ENCODE results near the gene THTPA.

The THTPA gene, protein sequence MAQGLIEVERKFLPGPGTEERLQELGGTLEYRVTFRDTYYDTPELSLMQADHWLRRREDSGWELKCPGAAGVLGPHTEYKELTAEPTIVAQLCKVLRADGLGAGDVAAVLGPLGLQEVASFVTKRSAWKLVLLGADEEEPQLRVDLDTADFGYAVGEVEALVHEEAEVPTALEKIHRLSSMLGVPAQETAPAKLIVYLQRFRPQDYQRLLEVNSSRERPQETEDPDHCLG

DNA sequence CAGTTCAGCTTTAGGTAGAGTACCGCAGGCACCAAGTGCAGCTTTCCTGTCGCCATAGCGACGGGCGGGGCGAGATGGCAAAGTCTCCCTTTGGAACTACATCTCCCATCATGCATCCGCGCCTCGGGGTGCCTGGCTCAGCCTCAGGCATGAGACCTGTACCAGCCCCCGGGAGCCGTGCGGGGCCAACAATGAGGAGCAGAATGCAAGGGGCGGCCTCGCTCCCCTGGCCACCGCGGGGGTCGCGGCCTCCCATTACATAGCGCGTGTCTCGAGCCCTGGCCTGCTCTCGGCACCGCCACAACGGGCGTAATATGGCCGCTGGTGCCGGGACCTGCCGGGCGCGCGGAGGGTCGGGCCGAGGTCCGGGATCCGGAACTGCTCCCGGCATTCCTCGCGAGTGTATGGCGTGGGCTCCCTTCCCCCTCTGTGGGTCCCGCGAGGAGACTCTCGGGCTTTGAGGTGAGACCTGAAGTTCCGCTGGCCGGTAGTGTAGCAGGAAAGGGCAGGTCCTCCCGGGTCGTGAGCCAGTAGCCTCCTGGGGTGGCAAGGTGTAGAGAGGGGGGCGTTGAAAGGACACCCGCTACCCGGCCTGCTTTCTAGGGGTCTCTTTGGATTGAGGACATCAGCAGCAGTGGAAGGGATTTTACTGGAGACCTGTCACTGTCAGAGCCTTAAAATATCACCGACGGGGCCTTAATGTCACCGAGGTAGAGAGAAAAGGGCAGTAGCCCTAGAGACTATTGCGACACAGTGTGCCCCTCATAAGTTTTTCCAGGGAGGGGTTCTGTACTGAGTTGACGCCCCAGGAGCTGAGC is at the start of gene THTPA:
TSS of gene THTPA (plus strand) at position 390 of the 818 bp plus-strand sequence. CDS start 487 bp downstream, outside the sequence.
- DNase-seq (ENCODE audit: low spot score) = peak; percentile 93

DNA sequence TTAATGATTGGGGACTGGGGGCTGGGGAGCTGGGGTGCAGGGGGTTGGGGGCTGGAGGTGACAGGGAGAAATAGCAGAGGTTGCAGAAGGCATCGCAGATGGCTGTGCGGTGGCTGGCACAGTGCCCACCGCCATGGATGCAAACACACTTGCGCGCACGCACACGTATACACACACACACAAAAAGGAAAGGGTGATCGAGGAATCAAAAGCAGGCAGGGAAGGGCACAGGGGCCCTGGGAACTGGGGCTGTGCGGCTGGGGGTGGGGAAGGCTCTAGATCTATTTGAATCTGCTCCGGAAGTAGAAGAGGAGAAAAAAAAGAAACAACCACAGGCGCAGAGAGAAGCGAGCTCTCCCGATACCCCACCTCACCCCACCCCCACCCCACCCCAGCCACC is 43.9 kb upstream of the THTPA start:
- no peak for DNase-seq (ENCODE audit: low spot score)

DNA sequence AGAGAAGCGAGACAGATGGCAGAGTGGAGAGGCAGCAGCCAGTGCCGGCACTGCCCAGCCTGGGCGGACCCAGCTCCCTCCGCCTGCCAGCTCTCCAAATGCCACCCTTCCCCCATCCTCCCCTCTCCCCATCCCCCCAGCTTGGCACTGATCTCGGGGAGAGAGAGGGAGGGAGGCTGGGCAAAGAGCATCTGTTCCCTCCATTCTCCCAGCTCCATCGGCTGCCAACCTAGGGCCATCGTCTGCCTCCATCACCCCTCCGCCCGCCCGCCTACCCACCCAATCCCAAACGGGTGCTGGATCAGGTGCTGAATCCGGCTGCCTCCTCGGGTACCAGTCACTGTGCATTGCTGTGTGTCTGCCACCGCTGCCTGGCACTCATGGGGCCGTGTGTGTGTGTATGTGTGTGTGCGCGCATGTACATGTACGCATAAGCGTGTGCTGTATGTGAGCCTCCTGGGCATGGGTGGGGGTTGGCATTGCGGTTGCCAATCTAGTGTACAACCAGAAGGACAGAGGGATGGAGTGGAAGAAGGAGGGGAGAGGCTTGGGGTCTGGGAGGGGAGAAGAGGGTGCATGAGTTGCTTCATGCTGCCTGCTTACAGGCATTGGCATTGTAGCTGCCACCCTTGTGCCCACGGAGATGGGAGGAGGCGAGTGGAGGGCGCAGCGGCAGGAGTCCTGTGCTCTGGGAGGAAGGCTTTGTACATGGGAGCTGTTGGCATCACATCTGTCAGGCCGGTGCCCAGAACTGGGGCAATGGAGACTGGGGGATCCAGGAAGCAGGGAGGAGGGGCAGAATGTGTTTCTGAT is 42.9 kb upstream of the THTPA start:
- no peak for DNase-seq (ENCODE audit: low spot score)

DNA sequence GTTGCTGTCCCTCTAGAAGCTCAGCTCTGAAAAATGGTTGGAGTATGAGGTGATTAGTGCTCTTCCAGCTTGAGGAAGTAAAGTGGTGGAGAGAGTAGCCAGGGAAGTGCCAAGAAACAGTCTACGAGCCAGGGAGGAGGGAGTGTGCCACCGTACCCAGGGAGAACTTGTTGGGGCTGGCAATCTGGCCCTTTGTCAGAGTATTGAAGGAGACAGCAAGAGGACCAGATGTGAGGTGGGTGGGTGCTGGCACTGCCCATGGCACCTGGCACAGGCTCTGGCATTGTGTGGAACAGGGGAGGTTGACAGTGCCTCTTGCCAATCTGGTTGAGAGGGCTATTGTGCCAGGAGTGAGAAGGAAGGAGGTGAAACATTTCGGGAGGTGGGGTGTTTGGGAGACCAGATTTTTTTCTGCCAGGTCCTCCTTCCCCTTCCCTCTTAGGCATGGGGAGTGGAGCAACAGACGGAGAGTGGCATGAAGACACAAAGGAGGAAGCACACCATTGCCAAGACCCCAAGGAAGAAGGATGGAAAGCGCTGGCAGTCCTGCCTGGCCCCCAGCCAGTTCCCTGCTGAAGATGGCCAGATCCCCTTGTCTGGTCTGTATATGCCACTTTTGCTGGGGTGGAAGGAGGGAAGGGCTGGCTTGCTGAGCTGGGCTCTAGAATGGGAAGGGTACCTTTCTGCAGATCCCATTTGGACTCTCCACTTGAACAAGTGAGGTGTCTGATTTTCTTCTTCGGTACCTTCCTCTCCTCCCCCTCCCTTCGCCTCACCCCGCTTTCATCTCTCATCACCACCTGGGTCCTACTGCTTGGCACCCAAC is 42.0 kb upstream of the THTPA start:
- DNase-seq (ENCODE audit: low spot score) = no peak

DNA sequence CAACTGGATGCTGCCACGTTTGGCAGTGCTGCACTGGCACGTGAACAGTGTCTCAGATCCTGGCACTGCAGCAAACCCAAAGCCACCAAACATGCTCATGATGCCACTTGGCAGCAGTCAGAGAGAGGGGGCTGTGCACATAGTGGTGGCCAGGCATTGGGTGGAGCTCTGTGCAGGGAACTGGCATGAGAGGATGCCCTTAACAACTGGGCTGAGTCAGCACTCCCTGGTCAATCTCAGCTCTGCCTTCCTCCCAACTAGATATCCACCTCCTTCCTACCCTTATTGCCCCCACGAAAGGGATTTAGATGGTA is 41.5 kb upstream of the THTPA start:
- DNase-seq (ENCODE audit: low spot score) = no peak

DNA sequence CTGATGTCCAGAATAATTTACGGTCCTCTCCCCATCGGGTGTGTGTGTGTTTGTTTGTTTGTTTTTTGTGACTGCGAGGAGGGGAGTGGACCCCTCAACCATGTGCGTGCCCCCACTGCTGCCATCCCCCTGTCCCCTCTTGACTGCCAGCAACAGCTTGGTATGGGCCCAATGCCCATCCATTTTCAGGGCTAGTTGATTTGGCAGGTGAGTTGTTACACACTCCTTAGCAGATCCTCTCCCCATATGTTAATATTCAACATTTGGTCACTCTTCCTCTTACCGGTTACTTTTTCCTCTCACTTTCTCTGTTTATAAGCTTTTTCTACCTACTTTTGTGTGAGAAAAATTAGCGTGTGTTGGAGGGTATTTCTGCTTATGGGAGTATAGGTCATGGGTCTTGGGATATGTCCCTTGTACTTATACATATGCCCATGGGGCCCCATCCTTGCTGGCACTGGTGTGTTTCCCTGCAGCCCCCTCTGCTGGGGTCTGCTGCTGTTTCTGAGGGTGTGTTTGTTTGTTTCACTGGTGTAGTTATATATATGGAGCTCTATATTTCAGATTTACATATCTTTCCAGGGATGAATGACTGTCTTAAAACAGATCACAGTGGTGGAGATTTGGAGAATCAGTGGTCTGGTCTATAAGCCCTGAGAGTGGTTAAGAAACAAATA is 38.3 kb upstream of the THTPA start:
- no peak for DNase-seq (ENCODE audit: low spot score)

DNA sequence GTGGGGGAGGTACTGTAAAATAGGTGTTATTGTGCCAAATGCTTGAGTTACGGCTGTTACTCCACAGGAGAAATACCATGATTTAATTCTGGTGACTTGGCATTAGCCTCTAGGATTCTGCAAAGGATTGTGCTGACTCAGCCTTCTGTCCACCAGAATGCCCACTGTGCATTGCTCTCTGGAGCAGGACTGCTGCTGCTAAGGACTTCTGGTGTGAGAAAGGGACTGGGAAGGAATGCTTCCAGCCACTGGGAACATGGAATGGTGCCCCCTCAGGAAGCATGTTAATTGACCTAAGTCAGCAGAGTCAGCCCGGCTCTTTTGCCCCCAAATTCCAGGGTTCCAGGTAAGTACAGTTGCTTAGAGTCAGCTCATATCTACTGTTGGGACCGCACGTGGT is 37.4 kb upstream of the THTPA start:
- no peak for DNase-seq (ENCODE audit: low spot score)

DNA sequence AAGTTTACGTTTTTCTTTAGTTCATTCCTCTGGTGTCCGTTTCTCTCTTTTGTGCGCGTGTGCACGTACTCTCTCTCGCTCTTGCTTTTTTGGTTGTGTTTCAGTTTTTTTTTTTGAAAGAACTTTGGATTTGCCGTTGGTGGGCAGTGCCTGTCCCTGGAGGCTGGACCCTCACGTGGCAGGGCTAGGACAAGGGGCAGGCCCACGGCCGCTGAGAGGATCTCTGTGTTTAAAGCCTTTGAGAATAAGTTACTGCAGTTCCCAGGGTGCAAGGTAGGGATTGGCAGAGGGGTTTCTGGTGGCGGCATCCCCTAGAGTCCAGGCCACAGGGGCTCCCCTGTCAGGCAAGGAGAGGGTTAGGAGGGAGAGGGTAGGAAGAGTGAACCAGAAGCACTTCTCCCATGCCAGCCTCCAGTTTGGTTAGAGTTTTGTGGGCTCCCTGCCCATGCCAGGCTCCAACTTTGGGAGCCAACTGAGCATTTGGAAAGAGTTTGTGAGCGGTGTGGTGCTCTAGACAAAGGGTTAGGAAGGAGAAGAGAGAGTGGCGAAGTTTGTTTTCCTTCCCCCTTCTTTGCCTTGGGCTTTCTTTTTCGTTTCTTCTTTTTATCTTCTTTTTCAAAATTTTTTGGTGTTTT is 35.1 kb upstream of the THTPA start:
- DNase-seq (ENCODE audit: low spot score) = no peak

DNA sequence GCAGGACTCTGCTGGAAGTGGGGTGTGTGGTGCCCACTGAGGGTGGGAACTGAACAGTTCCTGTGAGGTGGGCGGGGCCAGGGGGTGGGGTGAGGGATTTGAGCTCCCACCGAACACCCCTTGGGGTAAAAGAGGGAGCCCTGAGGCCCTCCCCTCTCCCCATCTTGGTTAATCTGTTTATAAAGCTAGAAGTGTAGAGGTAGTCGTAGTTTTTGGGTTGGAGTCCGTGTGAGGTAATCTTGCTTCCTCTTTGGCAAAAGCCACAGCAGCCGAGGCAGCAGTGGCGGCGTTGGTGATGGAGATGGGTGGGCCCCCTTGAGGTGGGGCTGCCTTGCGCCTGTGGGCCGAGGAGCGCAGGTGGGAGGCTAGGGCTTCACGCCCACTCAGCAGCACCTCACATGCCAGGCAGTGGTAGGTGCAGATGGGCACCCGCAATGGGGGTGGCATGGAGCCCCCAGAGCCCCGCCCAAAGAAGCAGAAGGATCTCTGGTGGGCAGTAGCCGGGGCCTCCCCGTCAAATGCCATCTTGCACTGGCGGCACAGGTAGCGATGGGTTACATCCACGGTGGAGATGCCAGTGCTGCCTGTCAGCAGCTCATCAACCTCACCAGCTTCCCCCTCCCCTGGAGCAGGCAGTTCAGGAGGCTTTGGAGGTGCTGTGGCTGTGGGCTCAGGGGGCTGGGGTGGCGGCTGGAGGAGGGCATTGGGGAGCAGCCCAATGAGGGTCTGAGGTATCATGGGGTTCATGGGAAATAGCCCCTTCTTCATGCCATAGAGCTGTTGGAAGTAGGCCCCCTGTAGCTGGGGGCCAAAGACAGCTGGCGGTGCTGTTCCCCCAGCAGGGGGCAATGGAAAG is 34.1 kb upstream of the THTPA start:
- DNase-seq (ENCODE audit: low spot score) = no peak

DNA sequence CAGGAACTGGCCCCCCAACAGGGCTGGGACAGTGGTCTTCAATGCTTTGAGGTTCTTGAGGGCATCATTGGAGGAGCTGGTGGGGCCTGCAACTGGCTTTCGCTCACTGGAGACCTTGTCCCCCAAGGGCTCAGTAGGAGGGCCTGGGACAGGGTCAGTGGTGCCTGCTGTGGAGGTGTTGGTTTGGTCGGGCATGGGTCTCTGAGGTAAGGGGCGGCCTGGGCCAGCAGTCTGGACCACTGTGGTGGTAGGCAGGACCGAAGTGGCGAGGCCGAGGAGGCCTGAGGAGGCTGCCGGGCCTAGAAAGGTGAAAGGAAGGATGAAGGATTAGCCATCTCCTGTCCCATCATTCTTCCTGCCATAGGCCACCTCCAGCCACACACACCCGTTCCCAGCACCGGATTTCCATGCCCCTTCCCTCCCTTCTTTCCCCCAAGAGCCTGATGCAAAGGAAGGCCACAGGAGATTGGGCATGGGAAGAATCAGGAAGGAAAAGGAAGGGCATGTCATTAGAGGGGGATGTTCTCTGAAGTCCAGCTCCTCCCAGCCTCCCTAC is 33.4 kb upstream of the THTPA start:
- no peak for DNase-seq (ENCODE audit: low spot score)

DNA sequence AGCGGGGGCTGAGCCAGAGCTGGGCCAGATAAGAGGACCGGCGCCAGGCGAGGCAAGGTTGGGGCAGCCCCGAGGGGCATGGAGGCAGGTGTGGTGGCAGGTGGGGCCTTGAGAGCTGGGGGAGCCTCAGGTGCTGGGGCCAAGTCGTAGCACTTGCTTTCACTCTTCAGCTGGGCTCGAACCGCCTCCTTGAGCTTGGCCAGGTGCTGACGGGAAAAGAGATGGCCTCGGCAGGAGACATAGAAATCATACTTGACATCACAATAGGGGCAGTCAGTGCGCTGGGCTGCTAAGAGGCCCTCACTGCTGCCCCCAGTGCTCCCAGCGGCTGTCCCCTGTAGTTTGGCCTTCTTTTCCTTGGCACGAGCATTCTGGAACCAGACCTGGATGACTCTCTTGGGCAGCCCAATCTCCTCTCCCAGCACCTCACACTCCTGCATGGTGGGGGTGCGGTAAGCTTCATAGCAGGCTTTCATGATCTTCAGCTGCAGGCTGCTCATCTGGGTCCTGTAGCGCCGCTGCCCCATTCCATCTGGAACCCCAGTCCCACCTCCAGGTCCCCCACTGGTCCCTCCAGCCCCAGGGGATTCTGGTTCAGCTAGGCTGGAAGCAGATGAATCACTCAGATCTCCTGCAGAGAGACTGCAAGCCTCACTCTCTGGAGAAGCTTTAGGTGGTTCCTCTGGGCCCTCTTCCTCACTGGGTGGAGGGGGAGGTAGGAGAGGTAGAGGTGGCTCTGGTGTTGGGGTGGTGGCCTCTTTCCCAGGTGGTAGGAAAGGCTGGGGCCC is 32.6 kb upstream of the THTPA start:
- DNase-seq (ENCODE audit: low spot score) = no peak

DNA sequence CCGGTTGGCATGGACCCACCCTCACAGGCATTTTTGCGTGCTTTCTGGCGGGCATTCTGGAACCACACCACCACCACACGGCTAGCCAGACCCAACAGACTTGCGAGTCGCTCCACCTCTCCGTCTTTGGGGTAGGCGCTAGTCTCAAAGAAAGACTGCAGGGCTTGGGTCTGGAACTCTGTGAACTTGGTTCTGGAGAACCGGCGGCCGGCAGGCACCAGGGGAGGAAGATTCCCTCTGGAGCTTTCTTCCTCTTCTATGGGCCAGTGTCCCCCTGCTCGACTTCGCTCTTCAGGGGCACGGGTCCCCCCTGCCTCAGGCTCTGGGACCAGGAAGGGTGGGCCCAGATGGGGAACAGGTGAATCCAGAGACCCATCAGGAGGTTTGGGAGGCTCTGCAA is 31.1 kb upstream of the THTPA start:
- DNase-seq (ENCODE audit: low spot score) = no peak

DNA sequence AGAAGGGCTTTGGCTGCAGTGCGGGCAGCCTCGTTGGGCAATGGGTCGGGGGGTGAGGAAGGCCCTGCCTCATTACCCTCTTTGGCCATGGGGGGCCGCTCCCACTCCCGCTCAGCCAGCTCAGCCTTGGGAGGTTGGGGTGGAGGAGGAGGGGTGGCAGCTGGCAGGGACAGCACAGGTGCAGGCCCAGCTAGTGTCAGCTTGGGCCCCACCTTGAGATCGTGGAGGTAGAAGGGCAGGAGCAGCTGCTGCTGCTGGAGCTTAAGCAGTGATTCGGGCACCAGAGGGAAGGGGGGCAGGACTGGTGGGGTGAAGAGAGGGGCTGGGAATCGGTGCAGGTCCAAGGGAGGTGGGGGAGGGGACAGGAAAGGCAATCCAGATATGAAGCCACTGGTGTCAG is 30.5 kb upstream of the THTPA start:
- no peak for DNase-seq (ENCODE audit: low spot score)

DNA sequence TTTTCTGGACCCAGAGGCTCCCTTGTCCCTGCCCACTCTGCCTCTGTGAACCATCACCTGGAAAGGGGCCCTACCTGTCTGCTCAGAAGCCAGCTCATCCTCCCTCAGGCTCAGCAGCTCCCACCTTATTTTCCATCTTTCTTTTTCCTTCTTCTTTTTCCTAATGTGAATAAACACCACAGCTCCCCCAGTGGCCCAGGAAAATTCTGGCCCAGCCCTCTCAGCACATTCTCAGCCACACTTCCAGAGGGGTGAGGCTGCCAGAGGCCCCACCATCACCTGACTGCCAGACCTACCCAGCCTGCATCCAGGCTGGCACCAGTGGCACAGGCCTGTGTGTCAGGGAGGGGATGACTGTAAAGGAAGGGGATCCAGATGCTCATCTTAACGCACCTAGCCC is 27.5 kb upstream of the THTPA start:
- DNase-seq (ENCODE audit: low spot score) = no peak

DNA sequence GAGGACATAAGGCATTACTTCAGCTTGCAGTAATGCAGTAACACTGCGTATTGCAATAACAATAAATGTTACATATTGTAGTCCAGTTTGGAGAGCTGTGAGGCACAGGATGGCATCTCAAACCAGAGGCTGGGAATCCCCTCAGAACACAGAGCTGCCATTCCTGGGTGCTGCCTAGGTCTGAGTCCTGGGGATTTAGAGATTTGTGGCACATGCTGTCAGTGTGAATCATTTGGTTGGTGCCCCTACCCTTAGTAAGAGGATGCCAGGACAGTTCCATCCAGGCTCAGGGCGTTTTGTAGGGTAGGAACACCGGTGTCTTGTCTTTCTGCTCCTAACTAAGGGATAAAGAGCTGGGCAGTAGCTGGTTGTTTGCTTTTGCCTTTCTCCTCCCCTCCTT is 27.1 kb upstream of the THTPA start:
- no peak for DNase-seq (ENCODE audit: low spot score)

DNA sequence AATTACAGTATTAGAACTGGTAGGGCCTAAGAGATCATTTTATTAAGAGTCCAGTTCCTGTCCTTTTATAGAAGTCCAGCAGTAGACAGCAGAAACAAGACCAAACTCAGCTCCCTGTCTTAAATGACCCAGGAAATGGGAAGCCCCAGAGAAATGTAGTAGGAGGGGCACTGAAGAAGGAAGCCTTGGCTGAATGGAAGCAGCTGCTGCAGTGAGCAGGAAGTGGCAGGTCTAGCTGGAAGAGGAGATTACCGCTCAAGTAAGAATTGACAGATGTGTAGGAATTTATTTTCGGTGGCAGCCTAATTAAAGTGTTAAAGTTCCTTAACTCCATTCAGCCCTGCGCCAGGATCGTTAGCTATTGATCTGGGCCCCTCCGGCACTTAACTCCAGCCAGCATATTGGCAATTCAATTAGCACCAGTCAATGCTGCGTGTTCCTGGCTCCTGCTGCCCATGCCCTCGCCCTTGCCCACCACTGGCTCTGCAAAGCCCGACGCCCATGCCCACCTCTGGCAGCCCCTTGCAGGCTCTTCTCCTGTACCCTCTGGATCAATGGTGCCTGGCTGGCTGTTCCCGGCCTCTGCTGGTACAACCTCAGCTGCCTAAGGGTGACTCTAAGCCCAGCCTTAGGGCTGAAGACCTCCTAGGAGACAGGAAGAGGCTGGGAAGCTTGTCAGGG is 25.6 kb upstream of the THTPA start:
- DNase-seq (ENCODE audit: low spot score) = no peak

DNA sequence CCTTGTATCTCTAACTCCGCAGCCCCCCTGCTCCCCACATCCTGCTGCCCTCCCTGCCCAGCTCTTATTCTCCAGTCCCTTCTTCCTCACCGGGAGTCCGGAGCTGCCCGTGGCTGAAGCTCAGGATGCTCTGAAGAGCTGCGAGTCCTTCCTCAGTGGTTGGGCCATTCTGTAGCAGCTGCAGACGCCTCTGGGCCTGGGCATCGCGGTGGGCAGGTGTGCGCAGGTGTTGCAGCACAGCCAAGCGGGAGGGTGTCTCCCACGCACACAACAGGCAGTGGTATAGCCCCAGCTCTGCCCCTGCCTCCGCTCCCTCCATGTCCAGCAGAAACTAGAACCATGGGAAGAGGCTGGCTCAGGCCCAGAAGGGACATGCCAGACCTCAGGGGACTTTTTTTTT is 24.7 kb upstream of the THTPA start:
- no peak for DNase-seq (ENCODE audit: low spot score)

DNA sequence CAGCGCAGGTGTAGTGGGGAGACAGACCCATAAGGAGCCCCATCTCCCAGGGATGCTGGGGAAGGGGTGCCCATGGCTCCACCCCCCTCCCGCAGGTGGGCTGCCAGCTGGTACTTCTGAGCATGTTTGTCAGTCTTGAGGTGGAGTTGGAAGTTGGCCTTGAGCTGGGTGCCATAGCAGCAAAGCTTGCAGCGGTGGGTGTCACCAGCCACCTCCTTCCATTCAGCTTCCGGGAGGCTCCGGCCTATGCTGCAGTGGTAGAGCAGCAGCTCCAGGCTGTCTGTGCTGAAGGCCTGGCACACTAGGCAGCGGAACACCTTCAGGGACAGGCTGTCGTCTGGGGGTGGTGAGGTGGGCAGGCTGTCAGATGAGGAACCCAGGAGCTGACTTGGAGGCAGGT is 23.4 kb upstream of the THTPA start:
- DNase-seq (ENCODE audit: low spot score) = no peak

Measured in CD4-positive, alpha-beta T cell treated with Interleukin-15 for 4 hours (primary cell).